KOPT-K1 (cell line): Measurements from ENCODE around the gene ROCK2.
"Not testable (repeated sequence)": the region's sequence is repeated elsewhere in the genome, so short reads cannot be mapped to it uniquely, and the experiment has no call there.

Experiments used
- H3K27ac ChIP-seq: fragments of 200-600 bp; sonication (generic); 2 replicates; pipeline ENCODE4 v1.5.1; 2016; ENCODE audit warnings: antibody characterized with exemption, mild to moderate bottlenecking, low read depth, low read length; ENCODE audit not compliant: poor library complexity, severe bottlenecking
- H3K36me3 ChIP-seq: fragments of 200-600 bp; sonication (generic); 2 replicates; pipeline ENCODE4 v1.5.1; 2017; ENCODE audit warnings: antibody characterized with exemption, mild to moderate bottlenecking, low read length, moderate library complexity; ENCODE audit not compliant: insufficient read depth
- H3K9me3 ChIP-seq: fragments of 200-600 bp; sonication (generic); 2 replicates; pipeline ENCODE4 v1.5.1; 2017; ENCODE audit warnings: antibody characterized with exemption, low read length, mild to moderate bottlenecking; ENCODE audit not compliant: insufficient read depth, poor library complexity, severe bottlenecking

ROCK2 gene

GRCh38 chr2:11239147-11239546 lies 105.3 kb downstream of the ROCK2 start:
- no peaks in the 10 kb centered on the region for H3K9me3 ChIP-seq
- H3K36me3 ChIP-seq = 0 out of 2 replicates have a peak, but pooled peaks cover 5% of the 10 kb centered on the region
- no peak overlapping the region for H3K27ac ChIP-seq

- H3K36me3 ChIP-seq = 0 out of 2 replicates have a peak, but pooled peaks cover 8% of the 10 kb centered on the region
- H3K9me3 ChIP-seq = no peaks in the 10 kb centered on the region
- no peak overlapping the region for H3K27ac ChIP-seq
Observed at GRCh38 chr2:11237122-11237521, 107.3 kb downstream of the ROCK2 start.

DNA sequence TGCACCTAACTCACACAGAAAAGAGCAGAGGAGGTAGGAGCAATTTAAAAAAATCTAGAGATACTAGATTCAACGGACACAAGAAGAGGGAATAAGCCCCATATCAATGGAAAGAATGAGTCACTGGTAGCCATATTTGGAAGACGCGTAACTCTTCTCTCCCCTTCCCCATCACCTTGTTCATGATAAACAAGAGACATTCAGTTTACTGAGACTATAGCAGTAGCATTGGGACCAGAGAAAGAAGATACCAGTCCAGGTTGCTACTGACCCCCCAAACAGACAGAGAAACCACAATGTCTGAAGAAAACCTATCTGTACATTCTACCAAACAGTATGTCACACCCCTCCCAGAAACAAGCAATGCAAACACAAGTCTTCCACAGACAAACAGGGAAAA lies 108.1 kb downstream of the ROCK2 start:
- Histone ChIP-seq H3K27ac (no peak overlapping the region), H3K9me3 (no peaks in the 10 kb centered on the region), H3K36me3 (0 out of 2 replicates have a peak, but pooled peaks cover 8% of the 10 kb centered on the region)

DNA sequence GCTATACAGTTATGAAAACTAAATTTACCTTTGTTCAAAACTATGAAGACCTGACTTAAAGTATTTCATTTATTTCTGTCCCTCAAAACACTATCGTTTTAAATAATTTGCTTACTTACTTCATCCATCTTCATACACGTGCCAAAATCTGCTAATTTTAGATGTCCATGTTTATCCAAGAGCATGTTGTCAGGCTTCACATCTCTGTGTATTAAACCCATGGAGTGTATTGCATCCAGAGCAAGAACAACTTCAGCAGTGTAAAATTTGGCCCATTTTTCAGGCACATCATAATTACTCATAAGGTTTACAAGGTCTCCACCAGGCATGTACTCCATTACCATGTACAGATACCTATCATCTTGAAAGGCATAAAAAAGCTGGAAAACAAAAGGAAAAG lies 108.9 kb downstream of the ROCK2 start:
- no peaks in the 10 kb centered on the region for H3K9me3 ChIP-seq
- H3K36me3 ChIP-seq = 0 out of 2 replicates have a peak, but pooled peaks cover 8% of the 10 kb centered on the region
- no peak overlapping the region for H3K27ac ChIP-seq

DNA sequence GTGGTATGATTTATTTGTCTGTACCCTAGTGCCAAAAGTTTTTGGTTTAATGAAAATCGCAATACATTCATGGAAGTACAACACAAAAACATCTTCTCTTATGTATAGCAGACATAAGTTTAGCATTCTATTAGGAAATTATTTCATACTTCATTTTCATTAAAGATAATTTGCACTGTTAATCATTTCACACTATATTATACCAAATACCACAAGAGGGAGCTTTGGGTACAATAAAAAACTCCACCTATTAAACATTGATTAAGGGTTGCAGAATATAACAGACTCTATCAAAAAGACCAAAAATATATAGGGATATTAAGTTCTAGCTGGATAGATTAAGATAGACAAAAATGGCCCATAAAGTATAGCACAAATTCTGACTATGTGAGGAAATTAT lies 110.1 kb downstream of the ROCK2 start:
- Histone ChIP-seq H3K9me3 (no peaks in the 10 kb centered on the region), H3K36me3 (0 out of 2 replicates have a peak, but pooled peaks cover 8% of the 10 kb centered on the region), H3K27ac (no peak overlapping the region)

DNA sequence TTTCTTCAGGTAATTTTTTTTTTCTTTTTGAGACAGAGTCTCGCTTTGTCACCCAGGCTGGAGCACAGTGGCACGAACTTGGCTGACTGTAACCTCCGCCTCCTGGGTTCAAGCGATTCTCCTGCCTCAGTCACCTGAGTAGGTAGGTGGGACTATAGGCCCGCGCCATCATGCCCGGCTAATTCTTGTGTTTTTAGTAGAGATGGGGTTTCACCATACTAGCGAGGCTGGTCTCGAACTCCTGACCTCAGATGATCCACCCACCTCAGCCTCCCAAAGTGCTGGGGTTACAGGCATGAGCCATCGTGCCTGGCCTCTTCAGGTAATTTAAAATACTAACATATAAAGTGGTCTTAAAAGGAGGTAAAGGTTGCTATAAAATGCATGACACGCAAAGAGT lies 113.2 kb downstream of the ROCK2 start:
- not testable (repeated sequence) for H3K27ac ChIP-seq, H3K9me3 ChIP-seq
- peaks cover 14% of the 10 kb centered on the region for H3K36me3 ChIP-seq

DNA sequence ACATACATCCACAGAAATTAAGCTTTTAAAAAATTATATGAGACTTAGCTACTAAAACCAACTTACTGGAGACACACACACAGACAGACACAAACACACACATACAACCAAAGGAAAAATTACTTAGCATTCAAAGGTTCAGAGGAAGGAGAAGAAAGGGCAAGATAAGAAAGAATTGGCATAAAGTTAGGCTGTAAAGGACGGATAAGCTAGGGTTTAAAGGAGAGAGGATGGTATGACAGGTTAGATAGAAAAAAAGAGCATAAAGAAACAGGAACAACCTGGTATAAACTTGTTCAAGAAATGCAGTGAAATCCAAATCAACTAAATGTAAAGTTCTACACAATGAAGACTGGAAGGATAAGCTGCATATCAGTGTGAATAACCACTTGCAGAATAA lies 115.7 kb downstream of the ROCK2 start:
- H3K36me3 ChIP-seq = peaks cover 19% of the 10 kb centered on the region
- H3K9me3 ChIP-seq = no peaks in the 10 kb centered on the region
- no peak overlapping the region for H3K27ac ChIP-seq

DNA sequence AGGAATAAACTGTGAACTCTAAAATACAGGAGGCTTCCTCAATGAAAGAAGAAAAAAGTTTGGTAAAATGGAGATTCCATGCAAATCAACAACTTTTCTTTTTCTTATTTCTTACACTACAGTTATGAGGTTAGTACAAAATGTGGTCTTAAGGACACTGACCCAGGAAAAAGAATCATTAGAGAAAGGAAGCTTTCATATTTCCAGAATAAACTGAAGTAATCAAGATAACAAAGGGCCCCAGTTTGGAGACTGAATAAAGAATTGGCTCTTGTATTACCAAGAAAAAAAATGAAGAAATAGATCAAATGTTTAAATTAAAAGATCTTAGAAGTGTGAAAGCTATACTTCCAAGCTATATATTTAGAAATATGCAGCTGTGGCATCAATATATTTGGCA lies 116.8 kb downstream of the ROCK2 start:
- peaks cover 21% of the 10 kb centered on the region for H3K36me3 ChIP-seq
- no peak overlapping the region for H3K27ac ChIP-seq
- H3K9me3 ChIP-seq = no peaks in the 10 kb centered on the region

- Histone ChIP-seq H3K27ac (no peak overlapping the region), H3K9me3 (no peaks in the 10 kb centered on the region), H3K36me3 (peaks cover 32% of the 10 kb centered on the region)
Observed at GRCh38 chr2:11224887-11225286, 119.5 kb downstream of the ROCK2 start.

DNA sequence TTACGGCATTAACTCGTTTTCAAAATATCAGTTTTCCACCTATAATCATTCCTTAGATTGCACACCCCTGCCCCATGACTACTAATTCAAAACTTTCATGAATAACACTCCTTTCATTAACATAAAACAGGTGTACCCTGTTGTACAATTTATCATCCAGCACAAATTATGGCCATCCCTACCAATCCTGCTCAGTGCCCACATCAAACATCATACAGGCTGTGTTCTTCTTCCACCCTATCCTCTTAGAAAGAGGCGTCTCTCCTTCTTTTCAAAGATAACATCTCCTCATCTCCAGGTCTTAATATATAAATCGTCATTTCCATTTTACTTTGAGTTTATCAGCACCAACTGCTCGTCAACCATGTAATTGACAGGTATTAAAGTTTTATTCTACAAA lies 121.6 kb downstream of the ROCK2 start:
- Histone ChIP-seq H3K27ac (no peak overlapping the region), H3K9me3 (no peaks in the 10 kb centered on the region), H3K36me3 (peaks cover 46% of the 10 kb centered on the region)

GRCh38 chr2:11220445-11220844 lies 124.0 kb downstream of the ROCK2 start:
- no peaks in the 10 kb centered on the region for H3K9me3 ChIP-seq
- H3K27ac ChIP-seq = no peak overlapping the region
- peaks cover 57% of the 10 kb centered on the region for H3K36me3 ChIP-seq

DNA sequence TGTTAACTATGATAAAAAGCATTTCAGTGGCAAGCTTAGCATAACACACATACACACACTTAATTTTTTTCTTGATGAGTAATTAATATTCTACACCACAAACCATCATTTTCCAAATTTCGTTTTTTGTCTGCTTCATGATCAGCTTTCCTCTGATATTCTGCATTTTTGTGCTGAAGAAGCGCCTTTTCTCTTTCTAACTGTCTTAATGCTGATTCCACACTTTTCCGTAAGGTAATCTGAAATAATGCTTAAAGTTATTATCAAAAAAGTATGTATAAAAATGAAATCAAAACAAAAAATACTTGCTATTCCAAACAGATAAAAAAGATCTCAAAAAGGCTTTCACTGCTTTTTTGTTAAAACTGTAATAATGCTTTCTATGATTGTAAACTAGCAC lies 129.0 kb downstream of the ROCK2 start:
- no peaks in the 10 kb centered on the region for H3K9me3 ChIP-seq
- no peak overlapping the region for H3K27ac ChIP-seq
- peaks cover 88% of the 10 kb centered on the region for H3K36me3 ChIP-seq

DNA sequence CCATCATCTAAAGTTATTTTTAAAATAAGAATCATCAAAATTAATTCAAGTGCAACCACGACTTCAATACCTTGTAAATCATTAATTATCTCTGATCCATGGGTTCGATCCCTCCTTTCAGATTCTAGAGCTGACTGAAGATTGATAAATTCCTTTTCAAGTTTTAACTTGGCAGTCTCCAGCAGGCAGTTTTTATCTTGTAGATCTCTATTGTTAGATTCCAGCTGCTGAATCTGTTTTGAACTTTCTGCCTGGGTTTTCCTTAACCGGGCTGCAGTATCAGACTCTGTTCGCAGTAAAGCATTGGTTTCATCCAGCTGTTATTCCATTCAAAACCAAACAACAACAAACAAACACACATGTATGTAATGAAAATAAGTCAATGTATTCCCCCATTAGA lies 129.7 kb downstream of the ROCK2 start:
- Histone ChIP-seq H3K36me3 (peaks cover 90% of the 10 kb centered on the region), H3K9me3 (no peaks in the 10 kb centered on the region)

DNA sequence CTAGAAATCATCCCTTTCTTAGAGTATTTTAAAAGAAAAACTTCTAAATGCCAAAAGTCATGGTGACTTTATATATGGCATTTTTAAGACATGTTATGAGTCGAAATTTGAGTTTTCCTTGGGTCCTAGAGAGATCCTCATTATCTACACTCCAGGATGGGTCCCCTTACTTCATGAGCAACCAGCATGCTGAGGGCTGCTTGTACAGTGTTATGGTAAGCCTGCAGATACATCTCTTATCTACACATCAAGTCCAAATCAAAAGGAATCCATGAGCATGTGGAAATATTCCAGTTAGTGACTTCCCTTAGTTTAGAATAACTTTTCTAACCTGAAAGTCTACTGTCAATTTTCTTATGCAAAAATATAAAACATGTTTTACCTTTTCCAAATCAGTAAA lies 130.5 kb downstream of the ROCK2 start:
- Histone ChIP-seq H3K27ac (no peak overlapping the region), H3K9me3 (no peaks in the 10 kb centered on the region), H3K36me3 (peaks cover 90% of the 10 kb centered on the region)

More for the DNA sequence above, 129.7 kb downstream of the ROCK2 start:
- H3K27ac ChIP-seq = no peak overlapping the region

- no peaks in the 10 kb centered on the region for H3K9me3 ChIP-seq
- H3K27ac ChIP-seq = no peak overlapping the region
- H3K36me3 ChIP-seq = peaks cover 88% of the 10 kb centered on the region
Observed at GRCh38 chr2:11213090-11213638, 131.3 kb downstream of the ROCK2 start.

DNA sequence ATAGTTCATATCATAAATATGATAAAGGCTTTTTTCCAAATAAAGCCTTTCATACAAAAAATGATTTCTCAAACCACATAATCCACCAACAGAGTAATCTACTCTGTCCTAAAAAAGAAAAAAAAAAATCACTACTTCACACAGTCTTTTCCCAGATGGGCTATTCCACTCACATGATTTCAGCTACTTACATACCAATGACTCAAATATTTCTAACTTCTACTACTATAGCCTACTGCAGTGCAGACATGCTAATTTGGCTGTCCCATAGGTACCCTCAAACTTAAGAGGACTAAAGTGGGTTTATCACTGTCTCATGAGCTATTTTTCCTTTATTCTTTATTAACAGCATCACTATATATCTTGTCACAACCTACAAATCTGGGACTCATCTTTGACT lies 131.8 kb downstream of the ROCK2 start:
- no peak overlapping the region for H3K27ac ChIP-seq
- H3K36me3 ChIP-seq = peaks cover 86% of the 10 kb centered on the region
- H3K9me3 ChIP-seq = no peaks in the 10 kb centered on the region
